GM12891 (cell line): ENCODE data around the gene MTREX.
"Not testable (repeated sequence)": the region's sequence is repeated elsewhere in the genome, so short reads cannot be mapped to it uniquely, and the experiment has no call there.

Experiments
- POLR2A ChIP-seq: IDR thresholded peaks from 2 replicates; pipeline ENCODE4 v1.6.1; 2011; ENCODE audit warnings: low read depth, low read length, control low read depth
- POLR2AphosphoS5 ChIP-seq: IDR thresholded peaks from 2 replicates; pipeline ENCODE4 v1.6.1; 2011; ENCODE audit warnings: low read depth, low read length, control low read depth
- SPI1 ChIP-seq: IDR thresholded peaks from 2 replicates; pipeline ENCODE4 v1.6.1; 2011; ENCODE audit warnings: low read depth, low read length, control low read depth
- TAF1 ChIP-seq: IDR thresholded peaks from 2 replicates; pipeline ENCODE4 v1.6.1; 2011; ENCODE audit warnings: low read depth, low read length, control low read depth

DNA sequence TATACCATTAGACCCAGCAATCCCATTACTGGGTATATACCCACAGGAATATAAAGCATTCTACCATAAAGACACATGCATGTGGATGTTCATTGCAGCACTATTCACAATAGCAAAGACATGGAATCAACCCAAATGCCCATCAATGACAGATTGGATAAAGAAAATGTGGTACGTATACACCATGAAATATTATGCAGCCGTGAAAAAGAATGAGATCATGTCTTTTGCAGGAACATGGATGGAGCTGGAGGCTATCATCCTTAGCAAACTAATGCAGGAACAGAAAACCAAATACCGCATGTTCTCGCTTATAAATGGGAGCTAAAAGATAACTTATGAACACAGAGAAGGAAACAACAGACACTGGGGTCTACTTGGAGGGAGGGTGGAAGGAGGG, 10.4 kb downstream of the MTREX start:
- TF ChIP-seq POLR2A, POLR2AphosphoS5, SPI1, TAF1: not testable (repeated sequence)
